ENCODE results near the gene GRID1.

The GRID1 gene

DNA sequence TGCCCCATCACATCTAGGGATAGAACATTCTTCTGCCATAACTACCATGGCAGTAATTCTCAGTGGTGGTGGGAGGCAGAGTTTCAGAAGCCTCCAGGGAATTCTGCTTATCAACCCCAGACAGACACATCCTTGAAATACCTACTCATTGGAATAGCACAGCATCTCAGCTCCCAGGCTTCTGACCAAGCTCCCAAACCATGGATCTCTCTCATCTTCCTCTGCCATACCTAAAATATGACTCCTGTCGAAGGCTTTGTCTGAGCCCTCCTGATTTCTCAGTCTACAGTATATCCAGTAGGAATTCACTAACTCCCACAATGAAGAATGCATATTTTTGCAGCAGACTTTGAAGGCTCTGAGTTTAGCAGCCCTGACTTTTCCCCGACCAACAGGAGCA is 687.5 kb downstream of the GRID1 start:
- TF ChIP-seq, protein P1, sequence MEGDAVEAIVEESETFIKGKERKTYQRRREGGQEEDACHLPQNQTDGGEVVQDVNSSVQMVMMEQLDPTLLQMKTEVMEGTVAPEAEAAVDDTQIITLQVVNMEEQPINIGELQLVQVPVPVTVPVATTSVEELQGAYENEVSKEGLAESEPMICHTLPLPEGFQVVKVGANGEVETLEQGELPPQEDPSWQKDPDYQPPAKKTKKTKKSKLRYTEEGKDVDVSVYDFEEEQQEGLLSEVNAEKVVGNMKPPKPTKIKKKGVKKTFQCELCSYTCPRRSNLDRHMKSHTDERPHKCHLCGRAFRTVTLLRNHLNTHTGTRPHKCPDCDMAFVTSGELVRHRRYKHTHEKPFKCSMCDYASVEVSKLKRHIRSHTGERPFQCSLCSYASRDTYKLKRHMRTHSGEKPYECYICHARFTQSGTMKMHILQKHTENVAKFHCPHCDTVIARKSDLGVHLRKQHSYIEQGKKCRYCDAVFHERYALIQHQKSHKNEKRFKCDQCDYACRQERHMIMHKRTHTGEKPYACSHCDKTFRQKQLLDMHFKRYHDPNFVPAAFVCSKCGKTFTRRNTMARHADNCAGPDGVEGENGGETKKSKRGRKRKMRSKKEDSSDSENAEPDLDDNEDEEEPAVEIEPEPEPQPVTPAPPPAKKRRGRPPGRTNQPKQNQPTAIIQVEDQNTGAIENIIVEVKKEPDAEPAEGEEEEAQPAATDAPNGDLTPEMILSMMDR (IDR thresholded peaks at IDR 0.05; ENCODE audit: extremely low read depth, insufficient read depth, missing control alignments) = no peak
- DNase-seq (ENCODE audit: low spot score) = no peak
- in situ Hi-C loops (cut with MboI; ENCODE audit: low pct_unique_long_range_greater_than_20kb, low sequenced_read_pairs, unreplicated experiment) = no loop called here

DNA sequence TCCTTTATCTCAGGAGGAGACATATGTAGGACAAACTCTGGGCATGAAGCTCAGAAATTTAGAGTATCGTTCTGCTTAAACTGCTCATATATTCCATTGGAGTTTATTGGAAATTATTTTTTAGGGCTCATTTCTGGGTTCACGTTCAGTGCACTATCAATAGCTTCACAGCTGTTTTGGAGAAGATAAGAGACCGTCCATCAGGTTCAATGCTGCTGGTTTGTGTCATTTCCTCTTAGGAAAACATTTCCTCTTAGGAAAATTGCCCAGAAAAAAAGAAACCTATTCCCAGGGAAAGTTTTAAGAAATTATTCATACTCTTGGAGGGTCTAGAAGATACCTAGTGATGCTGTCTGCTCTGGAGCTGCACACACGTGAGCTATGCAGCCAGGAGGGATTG is 691.7 kb downstream of the GRID1 start:
- DNase-seq (ENCODE audit: low spot score) = no peak
- TF ChIP-seq, protein P1 (IDR thresholded peaks at IDR 0.05; ENCODE audit: extremely low read depth, insufficient read depth, missing control alignments) = no peak
- in situ Hi-C loops (cut with MboI; ENCODE audit: low pct_unique_long_range_greater_than_20kb, low sequenced_read_pairs, unreplicated experiment) = no loop called here

DNA sequence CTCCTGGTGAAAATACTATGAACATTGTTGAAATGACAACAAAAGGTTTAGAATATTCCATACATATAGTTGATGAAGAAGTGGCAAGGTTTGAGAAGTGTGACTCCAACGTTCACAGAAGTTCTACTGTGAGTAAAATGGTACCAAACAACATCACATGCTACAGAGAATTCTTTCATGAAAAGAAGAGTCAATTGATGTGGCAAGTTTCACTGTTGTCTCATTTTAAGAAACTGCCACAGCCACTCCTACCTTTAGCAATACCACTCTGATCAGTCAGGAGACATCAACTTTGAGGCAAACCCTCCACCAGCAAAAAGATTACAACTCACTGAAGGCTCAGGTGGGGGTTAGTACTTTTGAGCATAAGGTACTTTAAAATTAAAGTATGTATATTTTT is 693.3 kb downstream of the GRID1 start:
- TF ChIP-seq, protein P1 (IDR thresholded peaks at IDR 0.05; ENCODE audit: extremely low read depth, insufficient read depth, missing control alignments) = no peak
- in situ Hi-C loops (cut with MboI; ENCODE audit: low pct_unique_long_range_greater_than_20kb, low sequenced_read_pairs, unreplicated experiment) = no loop called here

DNA sequence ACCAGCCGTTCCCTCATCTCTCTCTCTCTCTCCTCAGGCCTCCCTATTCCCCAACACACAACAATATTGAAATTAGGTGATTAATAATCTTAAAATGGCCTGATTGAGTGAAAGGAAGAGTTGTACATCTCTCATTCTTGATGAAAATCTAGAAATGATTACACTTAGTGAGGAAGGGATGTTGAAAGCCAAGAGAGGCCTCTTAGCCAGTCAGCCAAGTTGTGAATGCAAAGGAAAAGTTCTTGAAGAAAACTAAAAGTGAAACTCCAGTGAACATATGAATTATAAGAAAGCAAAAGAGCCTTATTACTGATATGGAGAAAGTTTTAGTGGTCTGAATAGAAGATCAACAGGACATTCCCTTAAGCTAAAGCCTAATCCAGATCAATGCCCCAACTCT is 695.1 kb downstream of the GRID1 start:
- in situ Hi-C loops (cut with MboI; ENCODE audit: low pct_unique_long_range_greater_than_20kb, low sequenced_read_pairs, unreplicated experiment) = no loop called here
- TF ChIP-seq, protein P1 (IDR thresholded peaks at IDR 0.05; ENCODE audit: extremely low read depth, insufficient read depth, missing control alignments) = no peak
- no peak for DNase-seq (ENCODE audit: low spot score)

More for the DNA sequence above, 693.3 kb downstream of the GRID1 start:
- DNase-seq (ENCODE audit: low spot score) = no peak

- DNase-seq (ENCODE audit: low spot score) = no peak
- TF ChIP-seq, protein P1 (IDR thresholded peaks at IDR 0.05; ENCODE audit: extremely low read depth, insufficient read depth, missing control alignments) = no peak
- in situ Hi-C loops (cut with MboI; ENCODE audit: low pct_unique_long_range_greater_than_20kb, low sequenced_read_pairs, unreplicated experiment) = no loop called here
Observed at GRCh38 chr10:85668522-85668921, 698.1 kb downstream of the GRID1 start.

DNA sequence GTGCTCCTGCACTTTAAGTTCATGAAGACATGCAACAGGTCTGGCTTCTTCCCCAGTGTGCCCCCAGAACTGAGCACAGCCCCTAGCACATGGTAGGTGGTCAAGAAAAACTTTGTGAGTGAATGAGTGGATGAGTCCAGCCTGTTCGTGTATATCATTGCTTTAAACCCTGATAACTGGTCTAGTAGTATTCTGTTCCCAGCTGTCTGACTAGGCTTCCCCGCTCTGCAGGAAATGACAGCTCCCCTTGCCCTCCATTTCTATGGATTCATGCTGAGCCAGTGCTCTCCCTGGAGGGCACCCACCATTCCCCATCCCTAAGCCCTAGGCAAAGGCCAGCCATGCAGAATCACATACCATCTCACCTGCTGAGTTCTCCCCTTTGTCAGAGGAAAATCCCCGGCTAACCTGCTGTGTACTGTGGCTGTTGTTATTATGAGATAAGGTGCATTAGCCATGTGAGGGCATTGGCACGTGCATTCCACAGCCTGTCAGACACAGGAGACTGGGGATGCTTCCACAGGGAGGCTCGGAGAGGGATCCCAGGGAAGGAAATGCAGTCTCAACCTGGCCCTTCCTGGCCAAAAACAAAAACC is 698.9 kb downstream of the GRID1 start:
- TF ChIP-seq, protein P1 (IDR thresholded peaks at IDR 0.05; ENCODE audit: extremely low read depth, insufficient read depth, missing control alignments) = no peak
- in situ Hi-C loops (cut with MboI; ENCODE audit: low pct_unique_long_range_greater_than_20kb, low sequenced_read_pairs, unreplicated experiment) = no loop called here

More for the DNA sequence above, 698.9 kb downstream of the GRID1 start:
- DNase-seq (ENCODE audit: low spot score) = no peak
